GM23248 (cell line): Measurements from ENCODE around the gene EFS.

Experiments used
- EZH2 ChIP-seq: fragments of 200-600 bp; sonication (generic); IDR thresholded peaks from 2 replicates; pipeline ENCODE4 v1.6.1; 2018; ENCODE audit warnings: antibody characterized with exemption, mild to moderate bottlenecking; ENCODE audit not compliant: insufficient read depth, poor library complexity, severe bottlenecking
- EZH2phosphoT487 ChIP-seq: fragments of 200-600 bp; sonication (generic); IDR thresholded peaks from 2 replicates; pipeline ENCODE4 v1.6.1; 2018; ENCODE audit warnings: antibody characterized with exemption, moderate library complexity, mild to moderate bottlenecking, low read depth; ENCODE audit not compliant: insufficient read depth

GRCh38 chr14:23388996-23389395 is 24.0 kb upstream of the EFS start:
- no peak for TF ChIP-seq EZH2phosphoT487
- TF ChIP-seq EZH2: no peak
